ENCODE measurements around the gene LYPD4.
"Not testable (repeated sequence)": the region's sequence is repeated elsewhere in the genome, so short reads cannot be mapped to it uniquely, and the experiment has no call there.

LYPD4 gene

GRCh38 chr19:41876847-41877832 is 32.7 kb upstream of the LYPD4 start, which contains the start of gene CD79A:
TSS of gene CD79A (plus strand) at chr19:41877279. CDS start at chr19:41877305, 26 bp downstream.
- Histone ChIP-seq H3K4me1 (ENCODE audit: insufficient read depth, low read length, severe bottlenecking) (peaks cover 77% of the 10 kb centered on the region), H4K20me1 (ENCODE audit: insufficient read depth, low read length) (no peaks in the 10 kb centered on the region), H3K27me3 (ENCODE audit: insufficient read depth, low read length) (no peaks in the 10 kb centered on the region), H3K79me2 (ENCODE audit: insufficient read depth, low read length) (peaks cover 11% of the 10 kb centered on the region), H3K9ac (ENCODE audit: low read length) (peak within 1 kb of the TSS; percentile 98), H2AFZ (ENCODE audit: low read length) (no peak within 1 kb of the TSS), H3F3A (ENCODE audit: insufficient read depth, low read length) (peaks cover 17% of the 10 kb centered on the region), H3K4me3 (ENCODE audit: low read depth, low read length, poor library complexity, severe bottlenecking) (peak within 1 kb of the TSS; percentile 85), H3K36me3 (ENCODE audit: insufficient read depth, low read length) (peaks cover 40% of the 10 kb centered on the region), H3K9me2 (ENCODE audit: low read depth, low read length) (no peaks in the 10 kb centered on the region), H3K4me2 (ENCODE audit: low read length) (peak within 1 kb of the TSS; percentile 90), H3K9me3 (ENCODE audit: low read length) (no peaks in the 10 kb centered on the region), H3K27ac (ENCODE audit: low read depth, low read length, poor library complexity, severe bottlenecking) (peak within 1 kb of the TSS; percentile 100)
- no peak for TF ChIP-seq EZH2 (IDR thresholded peaks at IDR 0.05; ENCODE audit: borderline replicate concordance, low read length)
- no peak for TF ChIP-seq CTCF (IDR thresholded peaks at IDR 0.05; ENCODE audit: low read length)

GRCh38 chr19:41875973-41876372 is 31.5 kb upstream of the LYPD4 start:
- Histone ChIP-seq H3K9ac (ENCODE audit: low read length) (peak overlapping the region; percentile 98), H3K4me1 (ENCODE audit: insufficient read depth, low read length, severe bottlenecking) (peaks cover 68% of the 10 kb centered on the region), H3K4me2 (ENCODE audit: low read length) (peak overlapping the region; percentile 90), H3K27ac (ENCODE audit: low read depth, low read length, poor library complexity, severe bottlenecking) (peak overlapping the region; percentile 100), H3F3A (ENCODE audit: insufficient read depth, low read length) (peaks cover 19% of the 10 kb centered on the region), H3K4me3 (ENCODE audit: low read depth, low read length, poor library complexity, severe bottlenecking) (peak overlapping the region; percentile 85), H3K79me2 (ENCODE audit: insufficient read depth, low read length) (peaks cover 11% of the 10 kb centered on the region), H3K36me3 (ENCODE audit: insufficient read depth, low read length) (peaks cover 47% of the 10 kb centered on the region)
- H3K9me2 ChIP-seq (ENCODE audit: low read depth, low read length); H3K9me3 ChIP-seq (ENCODE audit: low read length); H2AFZ ChIP-seq (ENCODE audit: low read length); H3K27me3 ChIP-seq (ENCODE audit: insufficient read depth, low read length); H4K20me1 ChIP-seq (ENCODE audit: insufficient read depth, low read length): not testable (repeated sequence)

- Histone ChIP-seq H3K27me3 (ENCODE audit: insufficient read depth, low read length) (no peaks in the 10 kb centered on the region), H3K4me1 (ENCODE audit: insufficient read depth, low read length, severe bottlenecking) (peaks cover 66% of the 10 kb centered on the region), H2AFZ (ENCODE audit: low read length) (no peak overlapping the region), H3K27ac (ENCODE audit: low read depth, low read length, poor library complexity, severe bottlenecking) (peak overlapping the region; percentile 100), H3K4me2 (ENCODE audit: low read length) (no peak overlapping the region), H3K79me2 (ENCODE audit: insufficient read depth, low read length) (peaks cover 4% of the 10 kb centered on the region), H3K4me3 (ENCODE audit: low read depth, low read length, poor library complexity, severe bottlenecking) (no peak overlapping the region), H3F3A (ENCODE audit: insufficient read depth, low read length) (peaks cover 26% of the 10 kb centered on the region), H3K9me3 (ENCODE audit: low read length) (no peaks in the 10 kb centered on the region), H3K36me3 (ENCODE audit: insufficient read depth, low read length) (peaks cover 50% of the 10 kb centered on the region), H4K20me1 (ENCODE audit: insufficient read depth, low read length) (no peaks in the 10 kb centered on the region), H3K9me2 (ENCODE audit: low read depth, low read length) (no peaks in the 10 kb centered on the region), H3K9ac (ENCODE audit: low read length) (no peak overlapping the region)
- TF ChIP-seq CTCF (IDR thresholded peaks at IDR 0.05; ENCODE audit: low read length) = peak; percentile 95
- no peak for TF ChIP-seq EZH2 (IDR thresholded peaks at IDR 0.05; ENCODE audit: borderline replicate concordance, low read length)
These were observed 28.5 kb upstream of the LYPD4 start for GRCh38 chr19:41872775-41873647.

Measured in OCI-LY1 (cell line).